ENCODE results near the gene ATG9B.

The ATG9B gene

DNA sequence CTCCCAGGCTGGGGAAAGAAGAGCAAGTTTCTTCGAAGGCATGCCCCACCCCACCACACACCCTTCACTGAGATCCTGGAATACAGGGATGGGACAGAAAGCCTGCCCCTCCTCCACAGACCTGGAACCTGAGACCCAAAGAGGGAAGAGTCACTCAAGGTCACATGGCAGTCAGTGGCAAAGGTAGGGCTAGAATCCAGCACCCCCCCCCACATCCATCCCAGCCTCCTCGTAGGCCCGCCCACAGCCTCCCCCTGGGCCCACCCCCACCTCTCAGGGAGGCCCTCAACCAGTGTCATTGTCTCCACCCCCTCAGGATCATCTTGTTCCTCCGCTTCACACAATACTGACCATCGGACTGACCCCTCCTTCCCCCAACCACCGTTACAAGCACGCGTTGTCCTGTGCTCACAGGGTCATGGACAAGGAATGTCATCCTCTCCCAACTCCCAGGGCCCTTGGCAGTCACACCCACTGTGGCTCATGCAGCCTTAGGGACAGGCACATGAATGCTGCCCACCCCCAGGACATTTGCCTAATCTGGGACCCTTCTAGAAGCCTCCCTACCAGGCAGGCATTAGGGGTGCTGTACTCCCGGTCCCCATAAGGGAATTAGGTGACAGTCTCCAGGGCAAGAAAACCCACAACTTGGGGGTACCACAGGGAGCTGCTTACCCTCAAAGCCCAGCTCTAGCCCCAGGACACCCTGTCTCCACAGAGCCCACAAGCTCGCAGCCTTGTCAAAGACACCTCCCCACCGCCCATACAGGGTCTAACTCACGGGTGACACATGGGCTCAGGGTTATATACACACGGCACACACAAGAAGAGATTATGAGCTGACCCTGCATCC lies 47.5 kb downstream of the ATG9B start:
- no peak overlapping the region for H2AK5ac ChIP-seq (ENCODE audit: low read length, severe bottlenecking)
- H4K8ac ChIP-seq (ENCODE audit: low read length) = no peak overlapping the region
- peak overlapping the region in 1 of 2 experiments; percentile 6 for H2BK12ac ChIP-seq (ENCODE audit: low read length in 2 of 2)
- H3K36me3 ChIP-seq (ENCODE audit: control insufficient read depth in 1 of 2, insufficient read depth in 2 of 2, low read depth in 1 of 2, low read length in 2 of 2) = no peaks in the 10 kb centered on the region
- no peak overlapping the region for H4K91ac ChIP-seq (ENCODE audit: low read length)
- peaks cover 89 to 91% of the 10 kb centered on the region in 2 experiments for H3K27me3 ChIP-seq (ENCODE audit: control insufficient read depth in 1 of 2, insufficient read depth in 1 of 2, low read length in 2 of 2)
- no peak overlapping the region for H2BK120ac ChIP-seq (ENCODE audit: low read depth, low read length)
- H3K18ac ChIP-seq (ENCODE audit: low read depth in 1 of 2, low read length in 2 of 2) = no peak overlapping the region
- 40% methylated on average over 12 of the region's 13 CpGs for whole genome bisulfite sequencing
- H3K14ac ChIP-seq (ENCODE audit: low read length in 2 of 2) = no peak overlapping the region
- H3K4ac ChIP-seq (ENCODE audit: low read depth in 1 of 2, low read length in 2 of 2) = no peak overlapping the region
- no peak overlapping the region for H3K9ac ChIP-seq (ENCODE audit: low read length)
- no peak overlapping the region for H3K27ac ChIP-seq (ENCODE audit: low read length, poor library complexity, severe bottlenecking)
- H2AFZ ChIP-seq (ENCODE audit: low read depth, low read length) = no peak overlapping the region
- H2BK5ac ChIP-seq (ENCODE audit: low read depth, low read length, poor library complexity, severe bottlenecking) = no peak overlapping the region
- H3K9me3 ChIP-seq (ENCODE audit: control insufficient read depth, low read length) = no peaks in the 10 kb centered on the region
- no peak for DNase-seq
- peaks cover 25% of the 10 kb centered on the region for H3K4me1 ChIP-seq (ENCODE audit: control insufficient read depth, insufficient read depth, low read depth, low read length)
- H3K23ac ChIP-seq (ENCODE audit: low read length in 2 of 2) = peak overlapping the region in 1 of 2 experiments; percentile 46
- H3K4me3 ChIP-seq (ENCODE audit: insufficient read depth in 1 of 2, low read depth in 1 of 2, low read length in 2 of 2) = no peak overlapping the region
- H3K79me1 ChIP-seq (replicated peaks; ENCODE audit: low read length, poor library complexity, severe bottlenecking) = no peaks in the 10 kb centered on the region
- no peak overlapping the region for H3K4me2 ChIP-seq (ENCODE audit: low read length, poor library complexity, severe bottlenecking)
- no peak overlapping the region for H2BK15ac ChIP-seq (ENCODE audit: low read depth, poor library complexity, severe bottlenecking)

DNA sequence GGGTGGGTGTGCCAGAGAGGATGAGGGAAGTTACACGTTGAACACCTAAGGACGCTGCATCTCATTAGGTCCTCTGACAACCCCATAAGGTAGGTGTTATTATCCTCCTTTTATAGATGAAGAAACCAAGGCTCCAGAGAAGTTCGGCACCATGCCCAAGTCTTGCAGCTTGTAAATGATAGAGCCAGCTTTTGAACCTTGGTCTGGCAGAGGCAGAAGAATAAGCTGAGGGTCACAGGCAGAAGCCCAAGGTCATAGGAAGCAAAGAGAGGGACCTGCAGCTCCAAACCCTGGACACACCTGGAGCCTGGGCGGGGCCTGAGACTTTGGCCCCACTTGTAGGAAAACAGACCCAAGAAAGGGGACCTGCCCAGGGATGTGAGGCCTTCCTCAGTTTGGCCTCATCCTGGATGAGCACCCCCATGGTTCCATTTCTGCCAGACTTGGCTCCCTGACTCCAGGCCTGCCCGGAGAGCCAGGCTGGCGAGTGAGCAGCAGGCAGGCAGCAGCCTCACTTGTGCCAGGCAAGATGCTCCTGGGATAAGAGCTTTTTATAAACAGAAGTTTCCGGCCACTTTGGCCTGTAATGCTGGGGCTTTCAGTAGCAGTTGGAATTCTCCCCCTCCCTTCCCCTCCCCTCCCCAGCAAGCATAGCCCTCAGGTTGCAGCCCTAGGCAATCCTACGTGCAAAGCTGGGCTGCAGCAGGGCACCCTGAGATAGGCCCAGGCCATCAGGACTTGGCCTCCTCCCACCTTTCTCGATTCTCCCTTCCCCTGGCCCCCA lies 48.6 kb downstream of the ATG9B start:
- Histone ChIP-seq H3K9me3 (ENCODE audit: control insufficient read depth, low read length) (no peaks in the 10 kb centered on the region), H3K4ac (ENCODE audit: low read depth in 1 of 2, low read length in 2 of 2) (no peak overlapping the region), H3K79me1 (replicated peaks; ENCODE audit: low read length, poor library complexity, severe bottlenecking) (no peaks in the 10 kb centered on the region), H3K9ac (ENCODE audit: low read length) (no peak overlapping the region), H2BK12ac (ENCODE audit: low read length in 2 of 2) (no peak overlapping the region), H4K8ac (ENCODE audit: low read length) (no peak overlapping the region), H2AFZ (ENCODE audit: low read depth, low read length) (no peak overlapping the region), H3K23ac (ENCODE audit: low read length in 2 of 2) (no peak overlapping the region), H3K4me1 (ENCODE audit: control insufficient read depth, insufficient read depth, low read depth, low read length) (peaks cover 25% of the 10 kb centered on the region), H3K27me3 (ENCODE audit: control insufficient read depth in 1 of 2, insufficient read depth in 1 of 2, low read length in 2 of 2) (peaks cover 89 to 91% of the 10 kb centered on the region in 2 experiments), H2BK5ac (ENCODE audit: low read depth, low read length, poor library complexity, severe bottlenecking) (no peak overlapping the region), H3K14ac (ENCODE audit: low read length in 2 of 2) (no peak overlapping the region), H3K27ac (ENCODE audit: low read length, poor library complexity, severe bottlenecking) (no peak overlapping the region), H3K4me2 (ENCODE audit: low read length, poor library complexity, severe bottlenecking) (no peak overlapping the region), H3K4me3 (ENCODE audit: insufficient read depth in 1 of 2, low read depth in 1 of 2, low read length in 2 of 2) (no peak overlapping the region), H3K18ac (ENCODE audit: low read depth in 1 of 2, low read length in 2 of 2) (no peak overlapping the region), H2BK15ac (ENCODE audit: low read depth, poor library complexity, severe bottlenecking) (no peak overlapping the region), H2AK5ac (ENCODE audit: low read length, severe bottlenecking) (no peak overlapping the region), H2BK120ac (ENCODE audit: low read depth, low read length) (no peak overlapping the region), H3K36me3 (ENCODE audit: control insufficient read depth in 1 of 2, insufficient read depth in 2 of 2, low read depth in 1 of 2, low read length in 2 of 2) (no peaks in the 10 kb centered on the region), H4K91ac (ENCODE audit: low read length) (no peak overlapping the region)
- DNase-seq = no peak
- WGBS = 77% methylated on average over 8 of the region's 9 CpGs

- H2BK5ac ChIP-seq (ENCODE audit: low read depth, low read length, poor library complexity, severe bottlenecking) = no peak overlapping the region
- H4K91ac ChIP-seq (ENCODE audit: low read length) = peak overlapping the region; percentile 18
- H3K4me2 ChIP-seq (ENCODE audit: low read length, poor library complexity, severe bottlenecking) = peak overlapping the region; percentile 84
- peaks cover 25% of the 10 kb centered on the region for H3K4me1 ChIP-seq (ENCODE audit: control insufficient read depth, insufficient read depth, low read depth, low read length)
- no peak overlapping the region for H3K14ac ChIP-seq (ENCODE audit: low read length in 2 of 2)
- H3K27me3 ChIP-seq (ENCODE audit: control insufficient read depth in 1 of 2, insufficient read depth in 1 of 2, low read length in 2 of 2) = peaks cover 89% of the 10 kb centered on the region in 2 experiments
- no peak overlapping the region for H2BK120ac ChIP-seq (ENCODE audit: low read depth, low read length)
- H3K9me3 ChIP-seq (ENCODE audit: control insufficient read depth, low read length) = no peaks in the 10 kb centered on the region
- peak overlapping the region in 1 of 2 experiments; percentile 73 for H3K23ac ChIP-seq (ENCODE audit: low read length in 2 of 2)
- no peak overlapping the region for H3K9ac ChIP-seq (ENCODE audit: low read length)
- peak overlapping the region in 1 of 2 experiments; percentile 45 for H3K4me3 ChIP-seq (ENCODE audit: insufficient read depth in 1 of 2, low read depth in 1 of 2, low read length in 2 of 2)
- 3% methylated on average over 64 of the region's 89 CpGs for WGBS
- H3K4ac ChIP-seq (ENCODE audit: low read depth in 1 of 2, low read length in 2 of 2) = no peak overlapping the region
- no peaks in the 10 kb centered on the region for H3K79me1 ChIP-seq (replicated peaks; ENCODE audit: low read length, poor library complexity, severe bottlenecking)
- H2BK12ac ChIP-seq (ENCODE audit: low read length in 2 of 2) = no peak overlapping the region
- no peak overlapping the region for H2AFZ ChIP-seq (ENCODE audit: low read depth, low read length)
- no peak overlapping the region for H2BK15ac ChIP-seq (ENCODE audit: low read depth, poor library complexity, severe bottlenecking)
- DNase-seq = peak; percentile 50
- no peak overlapping the region for H3K18ac ChIP-seq (ENCODE audit: low read depth in 1 of 2, low read length in 2 of 2)
- H4K8ac ChIP-seq (ENCODE audit: low read length) = no peak overlapping the region
- no peak overlapping the region for H2AK5ac ChIP-seq (ENCODE audit: low read length, severe bottlenecking)
- H3K27ac ChIP-seq (ENCODE audit: low read length, poor library complexity, severe bottlenecking) = no peak overlapping the region
- H3K36me3 ChIP-seq (ENCODE audit: control insufficient read depth in 1 of 2, insufficient read depth in 2 of 2, low read depth in 1 of 2, low read length in 2 of 2) = no peaks in the 10 kb centered on the region
Measured at GRCh38 chr7:150974468-150975391, 49.6 kb downstream of the ATG9B start.
